Breast epithelium (tissue), 4 donors: ENCODE data around the gene TMEM108. TPM values are rescaled to one million over a fixed set of nuclear protein-coding genes. Genes with fewer than 3 reads are reported as not detected.

Source experiments
- DNase-seq, 2 donors: peaks; one replicate each; pipeline ENCODE4 v3.0.0-alpha.2; 2019; ENCODE audit warnings: low spot score in 2 of 2
- H3K27ac ChIP-seq, 2 donors: fragments of 200-600 bp; sonication (generic) in 1 of 2; one replicate each; pipeline ENCODE4 v1.5.1; 2016 to 2019; ENCODE audit warnings: mild to moderate bottlenecking in 1 of 2
- H3K27me3 ChIP-seq, 2 donors: fragments of 200-600 bp; sonication (generic) in 1 of 2; one replicate each; pipeline versions ENCODE4 v1.5.1 to v1.6.0; 2017 to 2019; ENCODE audit warnings: control low read depth in 1 of 2, mild to moderate bottlenecking in 1 of 2
- H3K36me3 ChIP-seq: fragments of 200-600 bp; one replicate; pipeline ENCODE4 v1.5.1; 2019
- H3K4me1 ChIP-seq, 2 donors: fragments of 200-600 bp; sonication (generic); one replicate each; pipeline ENCODE4 v1.5.1; 2016 to 2019; ENCODE audit warnings: control low read depth in 1 of 2
- H3K4me3 ChIP-seq, 3 donors: fragments of 200-600 bp; sonication (generic); 1 replicate in 2 of 3; 2 replicates in 1 of 3; pipeline ENCODE4 v1.5.1; 2016 to 2019; ENCODE audit warnings: mild to moderate bottlenecking in 3 of 3, moderate library complexity in 2 of 3
- H3K9me3 ChIP-seq, 2 donors: fragments of 200-600 bp; sonication (generic) in 1 of 2; one replicate each; pipeline ENCODE4 v1.5.1; 2016 to 2019; ENCODE audit warnings: control low read depth in 1 of 2
- POLR2A ChIP-seq: fragments of 450-650 bp; IDR thresholded peaks from one replicate; pipeline ENCODE4 v1.6.1; 2016; ENCODE audit warnings: antibody characterized with exemption, mild to moderate bottlenecking, moderate library complexity
- POLR2AphosphoS5 ChIP-seq, 3 donors: sonication (generic); formaldehyde crosslinking; IDR thresholded peaks; one replicate each; pipeline ENCODE4 v1.6.1; 2017; ENCODE audit warnings: antibody characterized with exemption in 3 of 3
- intact Hi-C: fragments of 100-400 bp; cut with DNase I; formaldehyde crosslinking; loops from one replicate; pipeline ENCODE4 v1.15.1; 2023; ENCODE audit warnings: low total_unique reads
- total RNA-seq, 3 donors: library from RNA; depleted of rRNA; stranded (reverse); fragments of >200 nt; gene quantifications; one replicate each; pipeline ENCODE4 v1.1.0, GENCODE V29; 2016
- TF ChIP-seq, protein P1 (sequence below), 3 donors: fragments of 450-650 bp; IDR thresholded peaks; one replicate each; pipeline ENCODE4 v1.5.1; 2016 to 2017; ENCODE audit warnings: antibody characterized with exemption in 3 of 3, mild to moderate bottlenecking in 3 of 3, moderate library complexity in 3 of 3

The TMEM108 gene
- total RNA-seq, 3 donors from 2014 or later, result 0.44 to 0.98 (median 0.48) TPM

- no peak overlapping the region for H3K4me3 ChIP-seq
- TF ChIP-seq POLR2A, result no peak
- TF ChIP-seq POLR2AphosphoS5 (IDR thresholded peaks at IDR 0.05), result no peak
- TF ChIP-seq, protein P1, sequence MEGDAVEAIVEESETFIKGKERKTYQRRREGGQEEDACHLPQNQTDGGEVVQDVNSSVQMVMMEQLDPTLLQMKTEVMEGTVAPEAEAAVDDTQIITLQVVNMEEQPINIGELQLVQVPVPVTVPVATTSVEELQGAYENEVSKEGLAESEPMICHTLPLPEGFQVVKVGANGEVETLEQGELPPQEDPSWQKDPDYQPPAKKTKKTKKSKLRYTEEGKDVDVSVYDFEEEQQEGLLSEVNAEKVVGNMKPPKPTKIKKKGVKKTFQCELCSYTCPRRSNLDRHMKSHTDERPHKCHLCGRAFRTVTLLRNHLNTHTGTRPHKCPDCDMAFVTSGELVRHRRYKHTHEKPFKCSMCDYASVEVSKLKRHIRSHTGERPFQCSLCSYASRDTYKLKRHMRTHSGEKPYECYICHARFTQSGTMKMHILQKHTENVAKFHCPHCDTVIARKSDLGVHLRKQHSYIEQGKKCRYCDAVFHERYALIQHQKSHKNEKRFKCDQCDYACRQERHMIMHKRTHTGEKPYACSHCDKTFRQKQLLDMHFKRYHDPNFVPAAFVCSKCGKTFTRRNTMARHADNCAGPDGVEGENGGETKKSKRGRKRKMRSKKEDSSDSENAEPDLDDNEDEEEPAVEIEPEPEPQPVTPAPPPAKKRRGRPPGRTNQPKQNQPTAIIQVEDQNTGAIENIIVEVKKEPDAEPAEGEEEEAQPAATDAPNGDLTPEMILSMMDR (IDR thresholded peaks at IDR 0.05), result no peak
- intact Hi-C loops, result no loop called here
- no peaks in the 10 kb centered on the region for H3K4me1 ChIP-seq
- H3K27ac ChIP-seq, result no peak overlapping the region
- H3K9me3 ChIP-seq, result no peaks in the 10 kb centered on the region
- no peaks in the 10 kb centered on the region for H3K36me3 ChIP-seq
- DNase-seq, result no peak
- H3K27me3 ChIP-seq, result no peaks in the 10 kb centered on the region
Measured at GRCh38 chr3:133079621-133080020, 41.4 kb downstream of the TMEM108 start.

GRCh38 chr3:133081016-133081415 is 42.8 kb downstream of the TMEM108 start:
- Histone ChIP-seq H3K27me3 (no peaks in the 10 kb centered on the region), H3K9me3 (no peaks in the 10 kb centered on the region), H3K4me1 (no peaks in the 10 kb centered on the region), H3K36me3 (no peaks in the 10 kb centered on the region), H3K4me3 (no peak overlapping the region), H3K27ac (no peak overlapping the region)
- intact Hi-C loops, result no loop called here
- TF ChIP-seq, protein P1 (IDR thresholded peaks at IDR 0.05), result no peak
- no peak for TF ChIP-seq POLR2AphosphoS5 (IDR thresholded peaks at IDR 0.05)
- TF ChIP-seq POLR2A, result no peak
- no peak for DNase-seq

DNA sequence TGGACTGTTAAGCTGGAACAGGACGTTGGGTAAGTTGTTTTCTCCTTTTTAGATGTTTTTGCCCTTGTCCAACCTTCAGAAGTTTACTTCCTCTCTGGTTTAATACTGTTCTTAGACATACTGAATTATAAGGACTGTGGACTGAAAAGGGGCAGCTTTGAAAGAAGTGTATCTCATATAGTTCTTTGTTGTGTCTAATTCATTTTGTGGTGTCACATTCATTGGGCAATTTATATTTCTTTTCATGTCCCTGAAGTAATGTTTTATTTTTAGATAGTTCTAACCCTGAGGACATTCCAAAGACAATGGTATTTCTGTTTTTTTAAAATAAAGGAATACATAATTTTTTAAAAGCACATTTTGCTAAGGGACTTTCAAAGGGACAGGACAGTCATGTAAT is 45.2 kb downstream of the TMEM108 start:
- Histone ChIP-seq H3K4me1 (no peaks in the 10 kb centered on the region), H3K9me3 (no peaks in the 10 kb centered on the region), H3K27me3 (no peaks in the 10 kb centered on the region), H3K27ac (no peak overlapping the region), H3K36me3 (no peaks in the 10 kb centered on the region), H3K4me3 (no peak overlapping the region)
- intact Hi-C loops, result no loop called here
- no peak for DNase-seq
- TF ChIP-seq POLR2A, result no peak
- TF ChIP-seq, protein P1 (IDR thresholded peaks at IDR 0.05), result no peak
- no peak for TF ChIP-seq POLR2AphosphoS5 (IDR thresholded peaks at IDR 0.05)

DNA sequence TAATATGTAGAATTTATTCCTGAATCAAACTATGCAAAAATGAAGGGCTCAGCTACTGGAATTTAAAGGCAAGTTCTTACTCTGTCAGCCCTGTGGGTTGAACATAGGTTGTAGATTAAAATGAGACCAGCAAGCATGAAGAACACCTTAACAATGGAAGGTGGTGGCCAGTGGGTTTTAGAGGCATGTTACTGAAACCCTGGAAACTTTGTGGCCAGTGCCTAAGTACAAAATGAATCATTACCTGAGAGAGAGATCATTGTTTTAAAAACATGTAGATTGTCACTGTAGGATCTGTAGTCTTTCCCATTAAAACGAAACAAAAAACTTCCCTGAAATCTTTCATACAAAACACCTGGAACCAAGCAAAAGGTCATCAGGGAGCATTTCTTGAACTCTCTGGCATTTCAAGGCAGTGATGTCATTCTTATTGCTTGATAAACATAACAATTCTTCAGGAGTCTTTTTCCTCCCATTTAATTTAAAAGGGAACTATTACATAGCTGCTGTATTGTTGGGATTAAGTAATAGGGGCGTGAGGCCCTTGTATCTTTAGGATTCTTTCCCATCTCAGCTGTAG is 51.8 kb downstream of the TMEM108 start:
- no peak for TF ChIP-seq POLR2AphosphoS5 (IDR thresholded peaks at IDR 0.05)
- no peak for TF ChIP-seq POLR2A
- TF ChIP-seq, protein P1 (IDR thresholded peaks at IDR 0.05), result no peak
- H3K9me3 ChIP-seq, result no peaks in the 10 kb centered on the region
- intact Hi-C loops, result no loop called here

GRCh38 chr3:133092681-133093080 is 54.5 kb downstream of the TMEM108 start:
- intact Hi-C loops, result no loop called here
- no peaks in the 10 kb centered on the region for H3K9me3 ChIP-seq
- DNase-seq, result no peak
- no peaks in the 10 kb centered on the region for H3K27me3 ChIP-seq
- H3K4me1 ChIP-seq, result no peaks in the 10 kb centered on the region
- TF ChIP-seq POLR2A (no peak), POLR2AphosphoS5 (IDR thresholded peaks at IDR 0.05) (no peak)
- TF ChIP-seq, protein P1 (IDR thresholded peaks at IDR 0.05), result no peak
- H3K27ac ChIP-seq, result no peak overlapping the region
- no peak overlapping the region for H3K4me3 ChIP-seq
- no peaks in the 10 kb centered on the region for H3K36me3 ChIP-seq

More for the DNA sequence above, 51.8 kb downstream of the TMEM108 start:
- H3K36me3 ChIP-seq, result no peaks in the 10 kb centered on the region
- H3K27me3 ChIP-seq, result no peaks in the 10 kb centered on the region
- H3K4me1 ChIP-seq, result no peaks in the 10 kb centered on the region
- no peak for DNase-seq
- H3K27ac ChIP-seq, result no peak overlapping the region
- H3K4me3 ChIP-seq, result no peak overlapping the region
